Small intestine (tissue), 7 donors: ENCODE measurements around the gene KCNK6. TPM values are rescaled to one million over a fixed set of nuclear protein-coding genes. Genes with fewer than 3 reads are reported as not detected.
A peak's percentile ranks its signal among the peaks of the same experiment; 100 is the strongest.

ENCODE experiments used
- DNase-seq, 2 donors: peaks; one replicate each; pipeline versions ENCODE4 v3.0.0 to v3.0.0-alpha.2; 2013
- FAIRE-seq: peaks from 2 replicates; lab custom pipeline; 2012; peaks lifted over from hg19 to GRCh38; lab: Jason Lieb, UNC
- H3K27ac ChIP-seq, 3 donors: one replicate each; pipeline ENCODE4 v1.5.1; 2013; ENCODE audit warnings: low read length in 2 of 3, mild to moderate bottlenecking in 2 of 3, control low read depth in 1 of 3, inconsistent platforms in 1 of 3, low read depth in 1 of 3, moderate library complexity in 1 of 3
- H3K27me3 ChIP-seq, 3 donors: one replicate each; pipeline ENCODE4 v1.6.1; 2013; ENCODE audit warnings: low read length in 3 of 3, inconsistent platforms in 1 of 3; ENCODE audit not compliant: control insufficient read depth in 3 of 3, insufficient read depth in 3 of 3
- H3K36me3 ChIP-seq, 3 donors: one replicate each; pipeline ENCODE4 v1.6.1; 2013; ENCODE audit warnings: low read length in 3 of 3, inconsistent platforms in 1 of 3, low read depth in 1 of 3, mild to moderate bottlenecking in 1 of 3, moderate library complexity in 1 of 3; ENCODE audit not compliant: control insufficient read depth in 3 of 3, insufficient read depth in 2 of 3
- H3K4me1 ChIP-seq, 3 donors: one replicate each; pipeline ENCODE4 v1.6.1; 2013; ENCODE audit warnings: low read length in 2 of 3, inconsistent platforms in 1 of 3, low read depth in 1 of 3, mild to moderate bottlenecking in 1 of 3, moderate library complexity in 1 of 3; ENCODE audit not compliant: control insufficient read depth in 3 of 3, insufficient read depth in 2 of 3
- H3K4me3 ChIP-seq, 3 donors: one replicate each; pipeline ENCODE4 v1.5.1; 2013; ENCODE audit warnings: low read length in 3 of 3, control low read depth in 1 of 3, inconsistent platforms in 1 of 3, low read depth in 1 of 3, mild to moderate bottlenecking in 1 of 3, moderate library complexity in 1 of 3
- H3K9me3 ChIP-seq, 2 donors: one replicate each; pipeline ENCODE4 v1.6.1; 2013; ENCODE audit warnings: low read depth in 1 of 2, low read length in 1 of 2; ENCODE audit not compliant: control insufficient read depth in 2 of 2, insufficient read depth in 1 of 2
- whole genome bisulfite sequencing, 3 donors: extraction: QIAGEN DNeasy Blood & Tissue Kit; methylation state at CpG; one replicate each; pipeline ENCODE4 v1.1.7; 2013; 5-methylcytosine and 5-hydroxymethylcytosine counted together
- polyA plus RNA-seq, 4 donors: library from polyadenylated mRNA; stranded (reverse) in 3 of 4; unstranded in 1 of 4; fragments of 200-250 nt in 3 of 4; fragments of 120-200 nt in 1 of 4; gene quantifications; one replicate each; pipeline versions ENCODE4 v1.2.1 to v1.2.3, GENCODE V29; 2013
- donor health status: healthy with polysubstance abuse.
- donor health status: control.
- donor health status: control.
- donor health status: Bipolar disorder and iron deficiency.
- donor health status: healthy.

The KCNK6 gene
- polyA plus RNA-seq, 4 donors: 2.7 to 7.5 (median 4.0) TPM

- H3K27ac ChIP-seq: peak overlapping the region; percentile 95 to 100 (median 97)
- no peaks in the 10 kb centered on the region for H3K9me3 ChIP-seq
- peak overlapping the region in 2 of 3 donors; percentile 73 to 76 for H3K4me3 ChIP-seq
- DNase-seq: peak; percentile 99
- peaks cover 3 to 50% (median 3%) of the 10 kb centered on the region in 3 donors for H3K36me3 ChIP-seq
- no peaks in the 10 kb centered on the region for H3K27me3 ChIP-seq
- FAIRE-seq: no peak
- 21 to 49% (median 38%) methylated on average over 26 to 29 of the region's 29 CpGs for WGBS, 3 donors
- peaks cover 0 to 39% (median 0%) of the 10 kb centered on the region in 3 donors for H3K4me1 ChIP-seq
These were observed 14.7 kb upstream of the KCNK6 start for GRCh38 chr19:38304866-38305429.

GRCh38 chr19:38306236-38306635, 13.4 kb upstream of the KCNK6 start:
- H3K36me3 ChIP-seq: peaks cover 3 to 54% (median 3%) of the 10 kb centered on the region in 3 donors
- no peak for FAIRE-seq
- WGBS, 3 donors: 84 to 95% (median 92%) methylated on average over 3 of the region's 3 CpGs
- no peak overlapping the region for H3K4me3 ChIP-seq
- DNase-seq: no peak
- H3K9me3 ChIP-seq: no peaks in the 10 kb centered on the region
- no peaks in the 10 kb centered on the region for H3K27me3 ChIP-seq
- no peak overlapping the region for H3K27ac ChIP-seq
- peaks cover 0 to 29% (median 0%) of the 10 kb centered on the region in 3 donors for H3K4me1 ChIP-seq

DNA sequence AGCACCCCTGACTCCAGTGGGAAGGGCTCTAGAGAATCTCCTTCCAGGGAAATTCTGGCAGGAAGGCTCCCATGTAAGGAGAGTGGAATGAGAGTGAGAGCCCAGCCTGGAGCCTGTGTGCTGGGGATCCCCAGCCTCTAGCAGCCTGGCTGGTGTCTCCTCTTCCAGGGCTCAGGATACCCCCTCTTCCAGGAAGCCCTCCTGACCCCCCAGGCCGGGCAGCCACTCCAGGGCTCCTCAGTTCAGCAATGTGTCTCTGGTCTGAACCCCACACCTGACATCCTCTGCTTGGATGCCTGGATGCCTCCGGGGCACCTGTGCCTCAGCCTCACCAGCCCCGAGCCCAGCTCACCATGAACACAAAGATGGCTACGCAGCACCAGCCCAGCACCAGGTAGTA, 12.6 kb upstream of the KCNK6 start:
- Histone ChIP-seq H3K9me3 (no peaks in the 10 kb centered on the region), H3K4me1 (peaks cover 0 to 28% (median 0%) of the 10 kb centered on the region in 3 donors), H3K27me3 (no peaks in the 10 kb centered on the region), H3K4me3 (no peak overlapping the region), H3K27ac (no peak overlapping the region), H3K36me3 (peaks cover 3 to 57% (median 3%) of the 10 kb centered on the region in 3 donors)
- DNase-seq (no peak), FAIRE-seq (no peak)
- 89 to 97% (median 97%) methylated on average over 4 of the region's 4 CpGs for WGBS, 3 donors

GRCh38 chr19:38307597-38307996, 12.0 kb upstream of the KCNK6 start:
- Histone ChIP-seq H3K27me3 (no peaks in the 10 kb centered on the region), H3K9me3 (no peaks in the 10 kb centered on the region), H3K36me3 (peaks cover 3 to 57% (median 3%) of the 10 kb centered on the region in 3 donors), H3K27ac (no peak overlapping the region), H3K4me3 (no peak overlapping the region), H3K4me1 (peaks cover 0 to 26% (median 0%) of the 10 kb centered on the region in 3 donors)
- DNase-seq: no peak
- WGBS, 3 donors: 89 to 91% (median 90%) methylated on average over 8 of the region's 8 CpGs
- no peak for FAIRE-seq

DNA sequence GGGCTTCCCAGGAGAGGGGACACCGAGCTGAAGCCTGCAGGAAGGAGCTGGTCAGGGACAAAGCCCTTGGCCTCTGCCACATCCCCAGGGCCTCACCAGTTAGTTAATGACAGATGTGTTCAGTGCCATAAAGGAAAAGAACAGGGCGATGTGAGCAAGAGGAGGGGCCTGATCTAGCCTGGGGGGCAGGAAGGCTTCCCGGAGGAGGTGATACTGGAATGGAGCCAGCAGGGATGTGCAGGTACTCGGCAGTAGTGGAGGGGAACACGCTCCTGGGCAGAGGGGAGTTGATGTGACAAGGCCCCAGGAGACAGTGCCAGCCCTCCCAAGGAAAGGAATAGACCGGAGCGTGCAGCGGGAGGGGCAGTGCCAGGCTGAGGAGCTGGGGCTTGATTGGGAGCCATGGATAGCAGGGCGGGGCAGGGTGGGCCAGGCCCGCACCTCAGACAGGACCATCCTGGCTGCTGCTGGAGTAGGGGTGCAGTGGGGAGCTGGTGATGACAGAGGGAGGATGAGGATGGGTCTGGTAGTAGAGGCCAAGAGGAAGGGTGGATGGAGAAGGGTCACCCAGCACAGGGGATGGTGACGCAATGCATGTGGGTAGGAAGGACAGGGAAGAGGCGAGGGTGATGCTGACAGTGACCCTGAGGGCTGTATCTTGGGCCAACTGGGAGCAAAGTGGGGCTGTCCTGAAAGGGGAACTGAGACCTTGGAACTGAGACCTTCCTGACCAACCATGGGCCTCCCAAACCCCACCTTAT, 11.5 kb upstream of the KCNK6 start:
- no peak for FAIRE-seq
- DNase-seq: no peak
- peaks cover 3 to 52% (median 3%) of the 10 kb centered on the region in 3 donors for H3K36me3 ChIP-seq
- no peak overlapping the region for H3K27ac ChIP-seq
- WGBS, 3 donors: 83 to 89% (median 83%) methylated on average over 11 to 12 of the region's 12 CpGs
- no peaks in the 10 kb centered on the region for H3K27me3 ChIP-seq
- H3K4me3 ChIP-seq: no peak overlapping the region
- peaks cover 0 to 26% (median 0%) of the 10 kb centered on the region in 3 donors for H3K4me1 ChIP-seq
- H3K9me3 ChIP-seq: no peaks in the 10 kb centered on the region

DNA sequence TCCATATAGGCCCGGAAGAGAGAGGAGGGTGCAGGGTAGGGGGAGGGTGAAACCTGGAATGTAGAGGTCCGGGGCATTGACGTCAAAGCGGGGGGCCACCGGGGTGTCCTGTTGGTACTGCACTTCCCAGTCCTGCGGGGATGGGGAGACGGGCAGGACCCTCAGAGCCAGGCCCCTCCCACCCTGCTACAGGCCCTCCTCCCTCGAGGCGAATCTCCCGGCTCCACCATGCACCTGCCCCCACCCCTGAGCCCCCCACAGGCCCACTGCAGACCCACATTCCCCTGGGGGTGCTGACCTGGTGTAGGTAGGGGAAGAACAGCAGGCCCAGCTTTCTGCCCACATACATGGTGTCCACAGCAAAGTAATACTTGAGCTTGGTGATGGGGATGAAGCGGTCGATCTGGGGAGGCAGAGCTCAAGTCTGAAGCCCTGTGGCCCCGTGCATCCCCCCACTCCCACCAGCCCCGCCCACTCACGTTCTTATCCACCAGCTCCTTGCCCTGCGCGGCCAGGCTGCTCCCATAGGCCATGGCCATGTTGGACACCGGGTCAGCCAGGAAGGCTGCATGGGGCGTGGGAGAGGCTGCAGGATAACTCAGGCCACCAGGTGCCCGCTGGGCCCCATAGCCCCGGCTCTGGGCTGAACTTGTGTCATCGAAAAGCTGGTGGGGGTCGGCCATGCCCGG, 10.6 kb upstream of the KCNK6 start:
- WGBS, 3 donors: 80 to 88% (median 88%) methylated on average over 17 to 24 of the region's 24 CpGs
- Histone ChIP-seq H3K27me3 (no peaks in the 10 kb centered on the region), H3K4me1 (peaks cover 0 to 24% (median 0%) of the 10 kb centered on the region in 3 donors), H3K9me3 (no peaks in the 10 kb centered on the region), H3K27ac (no peak overlapping the region), H3K36me3 (peaks cover 3 to 52% (median 3%) of the 10 kb centered on the region in 3 donors), H3K4me3 (no peak overlapping the region)
- DNase-seq (no peak), FAIRE-seq (no peak)

DNA sequence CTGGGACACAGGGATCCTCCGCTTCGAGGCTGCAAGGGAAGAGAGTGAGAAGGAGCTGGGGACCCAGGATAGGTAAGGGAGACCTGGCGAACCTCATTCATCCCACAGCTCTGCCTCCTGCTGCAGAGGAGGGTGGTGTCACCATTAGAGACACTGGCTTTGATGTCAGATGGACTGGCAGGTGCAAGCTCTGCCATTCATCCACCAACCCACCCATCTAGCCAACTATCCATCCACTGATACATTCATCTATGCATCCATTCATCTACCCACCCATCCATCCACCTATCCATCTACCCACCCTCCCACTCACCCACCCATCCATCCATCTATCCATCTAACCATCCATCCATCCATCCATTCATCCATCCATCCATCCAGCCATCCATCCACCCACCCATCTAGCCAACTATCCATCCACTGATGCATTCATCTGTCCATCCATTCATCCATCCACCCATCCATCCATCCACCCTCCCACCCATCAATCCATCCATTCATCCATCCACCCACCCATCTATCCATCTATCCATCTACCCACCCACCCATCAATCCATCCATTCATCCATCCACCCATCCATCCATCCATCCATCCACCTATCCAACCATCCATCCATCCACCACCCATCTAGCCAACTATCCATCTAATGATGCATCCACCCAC, 9.9 kb upstream of the KCNK6 start:
- DNase-seq: no peak
- Histone ChIP-seq H3K4me1 (peaks cover 0 to 20% (median 0%) of the 10 kb centered on the region in 3 donors), H3K27ac (no peak overlapping the region), H3K9me3 (no peaks in the 10 kb centered on the region), H3K36me3 (peaks cover 3 to 50% (median 3%) of the 10 kb centered on the region in 3 donors), H3K4me3 (no peak overlapping the region), H3K27me3 (no peaks in the 10 kb centered on the region)
- WGBS, 3 donors: 97 to 100% (median 97%) methylated on average over 3 of the region's 3 CpGs
- no peak for FAIRE-seq

DNA sequence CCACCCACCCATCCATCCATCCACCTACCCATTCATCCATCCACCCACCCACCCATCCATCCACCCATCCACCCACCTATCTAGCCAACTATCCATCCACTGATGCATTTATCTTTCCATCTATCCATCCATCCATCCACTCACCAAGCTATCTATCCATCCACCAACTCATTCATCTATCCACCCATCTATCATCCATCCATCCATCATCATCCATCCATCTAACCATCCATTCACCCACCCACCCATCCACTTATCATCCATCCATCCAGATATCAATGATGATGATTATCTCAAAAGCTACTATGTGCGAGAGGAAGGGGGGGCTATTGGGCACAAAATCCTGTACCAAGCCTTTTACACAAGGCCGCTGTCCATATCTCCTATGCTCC, 9.4 kb upstream of the KCNK6 start:
- FAIRE-seq: no peak
- Histone ChIP-seq H3K4me3 (no peak overlapping the region), H3K27me3 (no peaks in the 10 kb centered on the region), H3K4me1 (peaks cover 0 to 21% (median 3%) of the 10 kb centered on the region in 3 donors), H3K27ac (no peak overlapping the region), H3K9me3 (no peaks in the 10 kb centered on the region), H3K36me3 (peaks cover 3 to 48% (median 3%) of the 10 kb centered on the region in 3 donors)
- 95 to 100% (median 98%) methylated on average over 2 of the region's 2 CpGs for WGBS, 3 donors
- no peak for DNase-seq
